ENCODE data around the gene CA12. TPM values are rescaled to one million over a fixed set of nuclear protein-coding genes. Genes with fewer than 3 reads are reported as not detected.

The CA12 gene
- total and polyA plus RNA-seq, 10 of the 15 experiments (the other 5 are each of a cell fraction or from before 2014, with no cell fraction given), result 0.03 to 0.10 TPM; not detected in 8

GRCh38 chr15:63308947-63309346 is 72.7 kb downstream of the CA12 start:
- SMC1A ChIA-PET (ENCODE audit: uncharacterized antibody, unreplicated experiment), result interaction anchor here (0.9 kb wide), 1 partner anchor 81 kb away, joined by 3 read pairs; no protein-coding TSS in a partner anchor
- in situ Hi-C loops (cut with MboI), result no loop called here
- DNase-seq (ENCODE audit: low read depth, low spot score), result no peak
- H3K4me1 ChIP-seq (ENCODE audit: control insufficient read depth, insufficient read depth, low read length), result no peaks in the 10 kb centered on the region
- no peak overlapping the region for H3K4me2 ChIP-seq (ENCODE audit: control insufficient read depth, insufficient read depth)
- BruUV-seq (replicated peaks), result no TSS peak
- no peaks in the 10 kb centered on the region for H3K79me2 ChIP-seq (ENCODE audit: control insufficient read depth, insufficient read depth, low read length)
- RAD21 ChIA-PET (ENCODE audit: unreplicated experiment), result no interaction called here
- H3K27me3 ChIP-seq (replicated peaks in 1 of 2; ENCODE audit: control insufficient read depth in 2 of 2, insufficient read depth in 2 of 2, low read length in 1 of 2), result no peaks in the 10 kb centered on the region
- POLR2A ChIA-PET, result no interaction called here
- H3K27ac ChIP-seq (ENCODE audit: control insufficient read depth, insufficient read depth), result no peak overlapping the region
- no peaks in the 10 kb centered on the region for H4K20me1 ChIP-seq (ENCODE audit: control insufficient read depth, insufficient read depth)
- intact Hi-C loops (cut with micrococcal nuclease; ENCODE audit: unreplicated experiment), result no loop called here
- no peak for ATAC-seq
- FAIRE-seq, result no peak
- 69% methylated on average over 2 of the region's 2 CpGs for WGBS (ENCODE audit: insufficient coverage, insufficient replicate concordance, low lambda C conversion rate, missing lambda C conversion rate)
- no peak overlapping the region for H2AFZ ChIP-seq (ENCODE audit: control insufficient read depth, low read depth, low read length)
- H3K9me3 ChIP-seq (replicated peaks; ENCODE audit: control insufficient read depth, insufficient read depth, low read length), result no peaks in the 10 kb centered on the region
- no peak for TF ChIP-seq NR2C1 (IDR thresholded peaks at IDR 0.05)
- peaks cover 0 to 3% of the 10 kb centered on the region in 2 experiments; a peak in 1 of 4 replicates for H3K36me3 ChIP-seq (ENCODE audit: control insufficient read depth in 2 of 2, insufficient read depth in 2 of 2, low read length in 1 of 2)
- H3K9ac ChIP-seq (ENCODE audit: control insufficient read depth, insufficient read depth, low read length), result no peak overlapping the region
- H3K4me3 ChIP-seq, result no peak overlapping the region
- CTCF ChIA-PET, result interaction anchor here (0.8 kb wide), 1 partner anchor 14 kb away, joined by 3 read pairs; no protein-coding TSS in a partner anchor

GRCh38 chr15:63308491-63308890 is 73.2 kb downstream of the CA12 start:
- Histone ChIP-seq H3K4me1 (ENCODE audit: control insufficient read depth, insufficient read depth, low read length) (no peaks in the 10 kb centered on the region), H3K79me2 (ENCODE audit: control insufficient read depth, insufficient read depth, low read length) (no peaks in the 10 kb centered on the region), H3K36me3 (ENCODE audit: control insufficient read depth in 2 of 2, insufficient read depth in 2 of 2, low read length in 1 of 2) (peaks cover 0 to 3% of the 10 kb centered on the region in 2 experiments; a peak in 1 of 4 replicates), H3K27ac (ENCODE audit: control insufficient read depth, insufficient read depth) (no peak overlapping the region), H4K20me1 (ENCODE audit: control insufficient read depth, insufficient read depth) (no peaks in the 10 kb centered on the region), H3K9me3 (replicated peaks; ENCODE audit: control insufficient read depth, insufficient read depth, low read length) (no peaks in the 10 kb centered on the region), H3K4me2 (ENCODE audit: control insufficient read depth, insufficient read depth) (no peak overlapping the region), H3K27me3 (replicated peaks in 1 of 2; ENCODE audit: control insufficient read depth in 2 of 2, insufficient read depth in 2 of 2, low read length in 1 of 2) (no peaks in the 10 kb centered on the region), H3K4me3 (no peak overlapping the region), H2AFZ (ENCODE audit: control insufficient read depth, low read depth, low read length) (no peak overlapping the region), H3K9ac (ENCODE audit: control insufficient read depth, insufficient read depth, low read length) (no peak overlapping the region)
- ChIA-PET SMC1A (ENCODE audit: uncharacterized antibody, unreplicated experiment) (interaction anchor here (0.9 to 1.7 kb wide), 2 partner anchors 17 to 94 kb away, joined by 3 to 5 read pairs; no protein-coding TSS in a partner anchor), CTCF (no interaction called here), RAD21 (ENCODE audit: unreplicated experiment) (no interaction called here), POLR2A (no interaction called here)
- in situ Hi-C loops (cut with MboI), result no loop called here
- no peak for FAIRE-seq
- ATAC-seq, result no peak
- intact Hi-C loops (cut with micrococcal nuclease; ENCODE audit: unreplicated experiment), result no loop called here
- no peak for TF ChIP-seq ZNF217 (IDR thresholded peaks at IDR 0.05)
- TF ChIP-seq ZNF384 (IDR thresholded peaks at IDR 0.05; ENCODE audit: borderline replicate concordance, low read depth, low read length), result no peak
- DNase-seq (ENCODE audit: low read depth, low spot score), result no peak
- no TSS peak for BruUV-seq (replicated peaks)
- WGBS (ENCODE audit: insufficient coverage, insufficient replicate concordance, low lambda C conversion rate, missing lambda C conversion rate), result 52% methylated on average over 4 of the region's 4 CpGs
